Measurements from ENCODE around the gene CEMP1.

Gene CEMP1

GRCh38 chr16:2518823-2519710 lies 12.1 kb downstream of the CEMP1 start:
- DNase-seq, result no peak

- DNase-seq, result no peak
These were observed 13.1 kb downstream of the CEMP1 start for GRCh38 chr16:2517954-2518605.

- no peak for DNase-seq
These were observed 14.6 kb downstream of the CEMP1 start for GRCh38 chr16:2516391-2517240.

- no peak for DNase-seq
These were observed 15.9 kb downstream of the CEMP1 start for GRCh38 chr16:2515180-2515851.

- DNase-seq, result peak; percentile 30
These were observed 16.7 kb downstream of the CEMP1 start for GRCh38 chr16:2514333-2515179.

- DNase-seq, result peak; percentile 86
These were observed 17.5 kb downstream of the CEMP1 start, which contains the start of gene ATP6V0C for GRCh38 chr16:2513405-2514332. ATP6V0C (plus strand) TSS chr16:2513952; CDS start chr16:2514104, 152 bp downstream.

- no peak for DNase-seq
These were observed 18.3 kb downstream of the CEMP1 start for GRCh38 chr16:2512735-2513404.

GRCh38 chr16:2511996-2512734 lies 19.0 kb downstream of the CEMP1 start:
- DNase-seq, result no peak

GRCh38 chr16:2511128-2511800 lies 19.9 kb downstream of the CEMP1 start:
- DNase-seq, result no peak

- no peak for DNase-seq
These were observed 22.3 kb downstream of the CEMP1 start for GRCh38 chr16:2508722-2509400.

- DNase-seq, result no peak
These were observed 23.5 kb downstream of the CEMP1 start for GRCh38 chr16:2507665-2508064.

GRCh38 chr16:2507052-2507659 lies 24.1 kb downstream of the CEMP1 start:
- no peak for DNase-seq

- no peak for DNase-seq
These were observed 25.5 kb downstream of the CEMP1 start for GRCh38 chr16:2505695-2506094.

- no peak for DNase-seq
These were observed 29.0 kb downstream of the CEMP1 start for GRCh38 chr16:2501946-2502895.

GRCh38 chr16:2500918-2501750 lies 30.1 kb downstream of the CEMP1 start:
- DNase-seq, result peak; percentile 68

All from stimulated activated naive CD4-positive, alpha-beta T cell treated with Interleukin-2 at 50 U/mL for 16 hours (primary cell).